Liver (tissue), 9 donors: Measurements from ENCODE around the gene SCUBE3. TPM values are rescaled to one million over a fixed set of nuclear protein-coding genes. Genes with fewer than 3 reads are reported as not detected.

ENCODE experiments used
- DNase-seq: peaks from one replicate; pipeline ENCODE4 v3.0.0-alpha.2; 2017; ENCODE audit warnings: low spot score
- H3K27ac ChIP-seq, 2 donors: one replicate each; pipeline ENCODE4 v1.7.0; 2013; ENCODE audit warnings: inconsistent platforms in 2 of 2, low read length in 2 of 2, control low read depth in 1 of 2, low read depth in 1 of 2, mild to moderate bottlenecking in 1 of 2
- H3K27me3 ChIP-seq, 4 donors: one replicate each; pipeline versions ENCODE4 v1.6.1 to v1.7.0; 2013; ENCODE audit warnings: low read length in 3 of 4, inconsistent platforms in 1 of 4, mild to moderate bottlenecking in 1 of 4, moderate library complexity in 1 of 4; ENCODE audit not compliant: control insufficient read depth in 4 of 4, insufficient read depth in 4 of 4
- H3K36me3 ChIP-seq, 4 donors: one replicate each; pipeline versions ENCODE4 v1.6.1 to v1.7.0; 2013; ENCODE audit warnings: low read length in 3 of 4, mild to moderate bottlenecking in 3 of 4, low read depth in 1 of 4, moderate library complexity in 1 of 4; ENCODE audit not compliant: control insufficient read depth in 4 of 4, insufficient read depth in 3 of 4
- H3K4me1 ChIP-seq, 4 donors: one replicate each; pipeline versions ENCODE4 v1.6.1 to v1.7.0; 2013; ENCODE audit warnings: low read length in 3 of 4, mild to moderate bottlenecking in 3 of 4, moderate library complexity in 1 of 4; ENCODE audit not compliant: control insufficient read depth in 4 of 4, insufficient read depth in 4 of 4
- H3K4me3 ChIP-seq, 3 donors: one replicate each; pipeline versions ENCODE4 v1.6.1 to v1.7.0; 2013; ENCODE audit warnings: low read length in 3 of 3, control low read depth in 1 of 3, low read depth in 1 of 3, mild to moderate bottlenecking in 1 of 3
- H3K9ac ChIP-seq, 2 donors: one replicate each; pipeline ENCODE4 v1.7.0; 2013; ENCODE audit warnings: low read length in 2 of 2, mild to moderate bottlenecking in 2 of 2, moderate library complexity in 2 of 2, control low read depth in 1 of 2, low read depth in 1 of 2
- H3K9me3 ChIP-seq, 4 donors: one replicate each; pipeline versions ENCODE4 v1.6.1 to v1.7.0; 2013; ENCODE audit warnings: low read length in 3 of 4; ENCODE audit not compliant: control insufficient read depth in 4 of 4
- CTCF ChIP-seq: fragments of 150-350 bp; IDR thresholded peaks from 2 replicates; pipeline ENCODE4 v1.5.1; 2017; ENCODE audit warnings: improper control_type of control experiment, low read depth, low read length; ENCODE audit not compliant: missing input control
- EGR1 ChIP-seq, 2 donors: IDR thresholded peaks; 2 replicates each; pipeline ENCODE4 v1.6.1; 2016 to 2018; ENCODE audit warnings: antibody characterized with exemption in 2 of 2, low read depth in 2 of 2
- FOXA1 ChIP-seq: IDR thresholded peaks from 2 replicates; pipeline ENCODE4 v1.6.1; 2016; ENCODE audit warnings: antibody characterized with exemption
- FOXA2 ChIP-seq: IDR thresholded peaks from 2 replicates; pipeline ENCODE4 v1.6.1; 2016; ENCODE audit warnings: antibody characterized with exemption
- GABPA ChIP-seq, 2 donors: IDR thresholded peaks in 1 of 2; conservative IDR thresholded peaks in 1 of 2; 2 replicates each; pipeline ENCODE4 v1.6.1; 2016; ENCODE audit warnings: antibody characterized with exemption in 2 of 2, mild to moderate bottlenecking in 1 of 2, moderate library complexity in 1 of 2
- HNF4A ChIP-seq, 2 donors: conservative IDR thresholded peaks; 2 replicates each; pipeline ENCODE4 v1.6.1; 2016; ENCODE audit warnings: antibody characterized with exemption in 2 of 2, mild to moderate bottlenecking in 2 of 2
- HNF4G ChIP-seq: IDR thresholded peaks from 2 replicates; pipeline ENCODE4 v1.6.1; 2016; ENCODE audit warnings: antibody characterized with exemption
- JUND ChIP-seq, 2 donors: IDR thresholded peaks; 2 replicates each; pipeline ENCODE4 v1.6.1; 2016; ENCODE audit warnings: antibody characterized with exemption in 2 of 2
- NR2F2 ChIP-seq: IDR thresholded peaks from 2 replicates; pipeline ENCODE4 v1.6.1; 2016; ENCODE audit warnings: antibody characterized with exemption
- RAD21 ChIP-seq, 2 donors: IDR thresholded peaks; 2 replicates each; pipeline ENCODE4 v1.6.1; 2016; ENCODE audit warnings: antibody characterized with exemption in 2 of 2, mild to moderate bottlenecking in 2 of 2
- RXRA ChIP-seq, 2 donors: IDR thresholded peaks; 2 replicates each; pipeline ENCODE4 v1.6.1; 2017 to 2018; ENCODE audit warnings: antibody characterized with exemption in 2 of 2, mild to moderate bottlenecking in 1 of 2
- SP1 ChIP-seq: IDR thresholded peaks from 2 replicates; pipeline ENCODE4 v1.6.1; 2018; ENCODE audit warnings: antibody characterized with exemption, mild to moderate bottlenecking
- TAF1 ChIP-seq: conservative IDR thresholded peaks from 2 replicates; pipeline ENCODE4 v1.6.1; 2016; ENCODE audit warnings: antibody characterized with exemption, mild to moderate bottlenecking
- YY1 ChIP-seq: IDR thresholded peaks from 2 replicates; pipeline ENCODE4 v1.6.1; 2016; ENCODE audit warnings: antibody characterized with exemption, mild to moderate bottlenecking
- ZBTB33 ChIP-seq: IDR thresholded peaks from 2 replicates; pipeline ENCODE4 v1.6.1; 2016; ENCODE audit warnings: antibody characterized with exemption
- WGBS: extraction: QIAGEN DNeasy Blood & Tissue Kit; methylation state at CpG from one replicate; pipeline ENCODE4 v1.1.7; 2013; 5-methylcytosine and 5-hydroxymethylcytosine counted together
- polyA plus RNA-seq, 2 donors: library from polyadenylated mRNA; stranded (reverse) in 1 of 2; unstranded in 1 of 2; fragments of 200-250 nt in 1 of 2; fragments of >200 nt in 1 of 2; fragmentation: Nextera tagmentation in 1 of 2; extraction: Ambion mirVana in 1 of 2; gene quantifications; one replicate each; pipeline versions ENCODE4 v1.2.1 to v1.2.3, GENCODE V29; 2013 to 2015
- total RNA-seq, 2 donors: library from RNA; depleted of rRNA; stranded (reverse); fragments of >200 nt; gene quantifications; one replicate each; pipeline ENCODE4 v1.2.3, GENCODE V29; 2014
- TF ChIP-seq, protein P1 (sequence below): IDR thresholded peaks from 2 replicates; pipeline ENCODE4 v1.6.1; 2016; ENCODE audit warnings: antibody characterized with exemption
- TF ChIP-seq, protein P2 (sequence below): IDR thresholded peaks from 2 replicates; pipeline ENCODE4 v1.6.1; 2016; ENCODE audit warnings: antibody characterized with exemption
- donor health status: healthy.
- donor health status: healthy.
- donor health status: healthy.
- donor health status: healthy.
- donor health status: healthy.

The SCUBE3 gene
- total and polyA plus RNA-seq, 4 donors: 0.03 to 0.09 (median 0.07) TPM

- H3K27ac ChIP-seq: no peak overlapping the region
- no peak for DNase-seq
- 94% methylated on average over 2 of the region's 2 CpGs for WGBS
- no peak overlapping the region for H3K4me3 ChIP-seq
- no peak overlapping the region for H3K9ac ChIP-seq
- H3K36me3 ChIP-seq: no peaks in the 10 kb centered on the region
- H3K4me1 ChIP-seq: no peaks in the 10 kb centered on the region
- no peaks in the 10 kb centered on the region for H3K9me3 ChIP-seq
- no peak for TF ChIP-seq GABPA (IDR thresholded peaks at IDR 0.05 in 1 of 2, conservative IDR thresholded peaks at IDR 0.05 in 1 of 2)
- no peak for TF ChIP-seq FOXA1
- H3K27me3 ChIP-seq: no peaks in the 10 kb centered on the region
Observed at GRCh38 chr6:35178012-35178411, 35.7 kb upstream of the SCUBE3 start.

GRCh38 chr6:35178932-35179832 lies 34.6 kb upstream of the SCUBE3 start:
- TF ChIP-seq HNF4A (conservative IDR thresholded peaks at IDR 0.05): no peak
- TF ChIP-seq TAF1: no peak
- no peak for TF ChIP-seq HNF4G
- TF ChIP-seq ZBTB33: no peak
- TF ChIP-seq, protein P1, sequence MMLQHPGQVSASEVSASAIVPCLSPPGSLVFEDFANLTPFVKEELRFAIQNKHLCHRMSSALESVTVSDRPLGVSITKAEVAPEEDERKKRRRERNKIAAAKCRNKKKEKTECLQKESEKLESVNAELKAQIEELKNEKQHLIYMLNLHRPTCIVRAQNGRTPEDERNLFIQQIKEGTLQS: no peak
- TF ChIP-seq NR2F2: no peak
- TF ChIP-seq, protein P2, sequence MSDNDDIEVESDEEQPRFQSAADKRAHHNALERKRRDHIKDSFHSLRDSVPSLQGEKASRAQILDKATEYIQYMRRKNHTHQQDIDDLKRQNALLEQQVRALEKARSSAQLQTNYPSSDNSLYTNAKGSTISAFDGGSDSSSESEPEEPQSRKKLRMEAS: no peak
- TF ChIP-seq JUND (IDR thresholded peaks at IDR 0.05): no peak
- no peak for TF ChIP-seq RAD21 (IDR thresholded peaks at IDR 0.05)
- no peak for TF ChIP-seq RXRA (IDR thresholded peaks at IDR 0.05)
- no peak for TF ChIP-seq FOXA2
- no peak for TF ChIP-seq YY1
- TF ChIP-seq GABPA (IDR thresholded peaks at IDR 0.05 in 1 of 2, conservative IDR thresholded peaks at IDR 0.05 in 1 of 2): no peak
- TF ChIP-seq FOXA1: no peak
- no peak for TF ChIP-seq CTCF
- no peak for TF ChIP-seq EGR1 (IDR thresholded peaks at IDR 0.05; ENCODE audit: low read depth in 2 of 2)
- no peak for TF ChIP-seq SP1
- no peak for DNase-seq

More at GRCh38 chr6:35178932-35179832, 34.6 kb upstream of the SCUBE3 start:
- Histone ChIP-seq H3K9ac (no peak overlapping the region), H3K27ac (no peak overlapping the region), H3K9me3 (no peaks in the 10 kb centered on the region), H3K4me1 (no peaks in the 10 kb centered on the region), H3K36me3 (no peaks in the 10 kb centered on the region), H3K27me3 (no peaks in the 10 kb centered on the region), H3K4me3 (no peak overlapping the region)
- 84% methylated on average over 5 of the region's 5 CpGs for WGBS
